Kidney epithelial cell (primary cell): ENCODE data around the gene CHMP2A. TPM values are rescaled to one million over a fixed set of nuclear protein-coding genes. Genes with fewer than 3 reads are reported as not detected.

Experiments used
- DNase-seq: peaks from one replicate; pipeline ENCODE4 v3.0.0-alpha.2; 2010; ENCODE audit warnings: low read depth
- H3K27me3 ChIP-seq: 2 replicates; pipeline ENCODE4 v1.6.0; 2011; ENCODE audit warnings: low read length; ENCODE audit not compliant: control insufficient read depth, insufficient read depth
- H3K36me3 ChIP-seq: 2 replicates; pipeline ENCODE4 v1.5.1; 2011; ENCODE audit warnings: low read length; ENCODE audit not compliant: control insufficient read depth, insufficient read depth
- H3K4me3 ChIP-seq: 2 replicates; pipeline ENCODE4 v1.5.1; 2011; ENCODE audit warnings: low read depth, mild to moderate bottlenecking, control low read depth, low read length
- total RNA-seq: library from RNA; depleted of rRNA; stranded (reverse); fragments of >200 nt; gene quantifications from 2 replicates; pipeline ENCODE4 v1.2.3, GENCODE V29; 2015
- TF ChIP-seq, protein P1 (sequence below): IDR thresholded peaks from 2 replicates; pipeline ENCODE4 v1.5.1; 2011; ENCODE audit warnings: mild to moderate bottlenecking, moderate library complexity, low read length, control low read depth, inconsistent platforms; ENCODE audit not compliant: insufficient read depth, poor library complexity, severe bottlenecking

Gene CHMP2A
- total RNA-seq, 1 donor from 2014 or later, result 154 TPM

DNA sequence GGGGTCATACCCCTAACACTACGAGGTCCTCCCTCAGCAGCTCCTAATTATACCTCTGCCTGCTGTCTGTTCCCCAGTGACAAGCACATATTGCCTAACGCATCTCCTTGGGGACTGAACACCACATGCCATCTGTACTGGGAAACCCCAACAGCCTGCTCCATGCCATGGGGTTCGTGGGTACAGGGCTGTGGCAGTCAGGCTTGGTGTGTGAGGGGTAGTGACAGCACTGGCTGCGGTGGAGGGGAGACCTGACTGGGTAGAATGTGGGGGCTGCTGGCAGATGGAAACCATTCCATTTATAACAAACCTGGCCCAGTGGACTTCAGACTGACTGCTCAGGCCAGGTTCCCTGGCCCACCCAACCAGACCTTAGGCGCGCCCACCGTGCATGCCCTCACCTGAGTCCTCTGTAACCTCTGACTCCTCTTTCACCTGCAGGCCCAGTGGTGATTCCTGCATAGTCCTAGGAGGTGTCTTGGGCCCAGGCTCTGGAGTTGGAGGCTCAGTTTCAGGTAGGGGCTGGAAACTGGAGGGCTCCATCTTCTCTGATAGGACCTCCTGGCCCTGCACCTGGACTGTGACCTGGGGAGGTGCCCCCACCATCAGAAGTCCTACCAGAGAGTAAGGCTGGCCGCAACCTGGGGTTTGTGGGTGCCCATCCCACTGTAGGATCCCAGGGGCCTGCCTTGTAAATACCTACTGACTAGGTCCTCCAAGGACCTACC, 15.2 kb upstream of the CHMP2A start:
- Histone ChIP-seq H3K36me3 (peaks cover 1% of the 10 kb centered on the region), H3K4me3 (no peak overlapping the region), H3K27me3 (no peaks in the 10 kb centered on the region)
- DNase-seq, result no peak
- TF ChIP-seq, protein P1, sequence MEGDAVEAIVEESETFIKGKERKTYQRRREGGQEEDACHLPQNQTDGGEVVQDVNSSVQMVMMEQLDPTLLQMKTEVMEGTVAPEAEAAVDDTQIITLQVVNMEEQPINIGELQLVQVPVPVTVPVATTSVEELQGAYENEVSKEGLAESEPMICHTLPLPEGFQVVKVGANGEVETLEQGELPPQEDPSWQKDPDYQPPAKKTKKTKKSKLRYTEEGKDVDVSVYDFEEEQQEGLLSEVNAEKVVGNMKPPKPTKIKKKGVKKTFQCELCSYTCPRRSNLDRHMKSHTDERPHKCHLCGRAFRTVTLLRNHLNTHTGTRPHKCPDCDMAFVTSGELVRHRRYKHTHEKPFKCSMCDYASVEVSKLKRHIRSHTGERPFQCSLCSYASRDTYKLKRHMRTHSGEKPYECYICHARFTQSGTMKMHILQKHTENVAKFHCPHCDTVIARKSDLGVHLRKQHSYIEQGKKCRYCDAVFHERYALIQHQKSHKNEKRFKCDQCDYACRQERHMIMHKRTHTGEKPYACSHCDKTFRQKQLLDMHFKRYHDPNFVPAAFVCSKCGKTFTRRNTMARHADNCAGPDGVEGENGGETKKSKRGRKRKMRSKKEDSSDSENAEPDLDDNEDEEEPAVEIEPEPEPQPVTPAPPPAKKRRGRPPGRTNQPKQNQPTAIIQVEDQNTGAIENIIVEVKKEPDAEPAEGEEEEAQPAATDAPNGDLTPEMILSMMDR, result no peak

DNA sequence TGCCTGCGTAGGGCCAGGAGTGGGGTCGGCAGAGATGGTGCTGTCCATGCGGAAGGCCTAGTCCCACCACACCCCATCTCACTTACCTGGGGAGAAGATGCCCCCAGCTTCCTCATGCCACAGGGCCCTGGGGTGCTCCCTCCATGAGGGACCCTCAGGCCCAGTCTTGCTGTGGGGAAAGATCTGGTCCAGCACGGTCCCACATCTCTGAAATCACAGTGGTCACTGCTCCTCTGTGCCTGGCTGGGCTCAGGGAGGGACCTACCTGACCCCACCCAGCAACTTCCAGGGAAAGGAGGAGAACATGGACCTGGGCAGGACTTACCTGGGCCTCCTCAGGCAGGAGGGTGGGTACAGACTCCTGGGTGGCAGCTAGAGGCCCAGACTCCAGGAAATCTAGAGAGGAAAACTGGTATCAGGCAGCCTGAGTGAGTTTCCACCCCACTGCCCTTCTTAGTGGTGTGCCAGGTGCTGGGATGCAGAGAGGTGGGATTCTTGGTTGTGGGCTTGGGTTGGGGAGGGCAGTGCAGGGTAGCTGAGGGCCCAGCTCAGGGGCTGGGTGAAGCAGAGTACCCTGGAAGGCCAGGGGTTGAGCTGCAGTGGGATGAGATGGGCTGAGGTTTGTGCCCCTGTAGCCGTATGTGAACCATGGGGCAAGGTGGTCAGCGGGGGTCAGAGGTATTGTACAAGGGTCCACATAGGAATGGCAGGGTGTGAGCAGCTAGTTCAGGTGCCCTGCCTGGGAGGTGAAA, 14.5 kb upstream of the CHMP2A start:
- H3K4me3 ChIP-seq, result no peak overlapping the region
- TF ChIP-seq, protein P1, result no peak
- H3K36me3 ChIP-seq, result peaks cover 1% of the 10 kb centered on the region
- H3K27me3 ChIP-seq, result no peaks in the 10 kb centered on the region
- no peak for DNase-seq

DNA sequence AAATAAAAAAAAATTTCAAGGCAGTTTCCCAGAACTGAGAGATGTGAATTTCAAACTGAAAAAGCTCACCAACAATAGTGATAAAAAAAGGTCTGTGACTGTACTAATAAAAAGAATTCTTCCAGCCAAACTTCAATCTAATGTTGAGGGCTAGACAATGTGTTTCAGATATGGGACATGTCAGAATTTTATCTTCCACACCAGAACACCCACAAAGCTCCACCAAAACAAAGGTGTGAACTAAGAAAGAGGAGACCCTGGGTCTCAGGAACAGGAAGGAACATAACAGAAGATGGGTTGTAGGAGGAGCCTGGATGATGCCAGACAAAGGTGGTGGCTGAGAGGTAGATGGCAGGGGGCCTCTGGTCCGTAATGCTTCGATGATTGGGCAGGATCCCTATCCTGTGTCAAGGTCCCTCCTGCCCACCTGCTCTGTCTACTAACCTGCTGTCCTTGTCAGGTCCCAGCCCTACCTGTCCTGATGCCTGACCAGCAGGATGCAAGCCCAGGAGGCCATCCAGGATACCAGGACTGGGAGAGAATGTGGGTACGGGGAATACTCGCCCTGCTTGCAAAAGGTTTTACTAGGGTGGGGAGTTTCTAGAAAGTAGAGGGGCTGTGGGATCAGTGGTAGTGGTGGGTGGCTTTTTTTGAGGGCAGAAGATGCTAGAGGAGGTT, 13.7 kb upstream of the CHMP2A start:
- H3K4me3 ChIP-seq, result no peak overlapping the region
- DNase-seq, result no peak
- peaks cover 1% of the 10 kb centered on the region for H3K36me3 ChIP-seq
- TF ChIP-seq, protein P1, result no peak
- H3K27me3 ChIP-seq, result no peaks in the 10 kb centered on the region

DNA sequence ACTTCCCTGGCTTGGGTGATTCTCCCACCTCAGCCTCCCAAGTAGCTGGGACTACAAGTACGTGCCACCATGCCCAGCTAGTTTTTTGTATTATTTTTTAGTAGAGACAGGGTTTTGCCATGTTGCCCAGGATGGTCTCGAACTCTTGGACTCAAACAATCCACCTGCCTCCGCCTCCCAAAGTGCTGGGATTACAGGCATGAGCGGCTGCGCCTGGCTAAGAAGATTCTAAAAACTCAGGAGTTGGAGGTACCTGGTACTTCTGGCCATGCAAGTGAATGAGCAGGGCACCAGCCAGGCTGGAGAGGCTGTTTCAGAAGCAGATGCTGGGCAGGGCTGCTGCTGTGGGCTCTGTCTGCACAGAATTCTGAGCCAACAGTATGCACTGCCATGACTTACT, 12.1 kb upstream of the CHMP2A start:
- Histone ChIP-seq H3K27me3 (no peaks in the 10 kb centered on the region), H3K36me3 (peaks cover 1% of the 10 kb centered on the region), H3K4me3 (no peak overlapping the region)
- TF ChIP-seq, protein P1, result no peak
- no peak for DNase-seq

DNA sequence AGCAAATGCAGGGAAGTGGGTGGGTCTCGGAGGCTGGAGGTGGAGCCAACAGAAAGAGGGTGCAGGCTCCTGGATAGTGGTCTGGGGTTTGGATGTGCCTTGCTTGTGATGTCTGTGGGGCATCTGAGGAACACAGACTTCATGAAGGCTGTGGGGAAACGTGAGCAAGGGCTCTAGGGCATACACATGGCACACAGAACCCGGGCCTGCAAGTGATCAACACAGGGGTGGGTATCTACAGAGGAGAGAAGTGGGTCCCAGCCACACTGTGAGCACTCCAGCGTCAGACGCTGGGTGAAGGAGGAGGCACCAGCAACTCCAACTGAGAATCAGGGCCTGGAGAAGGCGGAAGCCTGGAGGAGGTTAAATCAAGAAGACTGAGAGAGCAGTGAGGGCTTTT, 8.9 kb upstream of the CHMP2A start:
- Histone ChIP-seq H3K36me3 (no peaks in the 10 kb centered on the region), H3K4me3 (no peak overlapping the region), H3K27me3 (no peaks in the 10 kb centered on the region)
- DNase-seq, result no peak
- TF ChIP-seq, protein P1, result no peak
